Measurements from ENCODE around the gene PNLDC1. TPM values are rescaled to one million over a fixed set of nuclear protein-coding genes. Genes with fewer than 3 reads are reported as not detected.

Gene PNLDC1
- total RNA-seq, 4 donors from 2014 or later: 0.34 TPM; not detected in 3

GRCh38 chr6:159804504-159804903 lies 4.4 kb downstream of the PNLDC1 start:
- TF ChIP-seq CTCF (IDR thresholded peaks at IDR 0.05; ENCODE audit: low read depth): no peak

GRCh38 chr6:159805440-159806020 lies 5.5 kb downstream of the PNLDC1 start:
- no peak for TF ChIP-seq CTCF (IDR thresholded peaks at IDR 0.05; ENCODE audit: low read depth)

- TF ChIP-seq CTCF (IDR thresholded peaks at IDR 0.05; ENCODE audit: low read depth): no peak
Observed at GRCh38 chr6:159806021-159806458, 6.0 kb downstream of the PNLDC1 start.

- TF ChIP-seq CTCF (IDR thresholded peaks at IDR 0.05; ENCODE audit: low read depth): no peak
Observed at GRCh38 chr6:159807150-159807858, 7.2 kb downstream of the PNLDC1 start.

- TF ChIP-seq CTCF (IDR thresholded peaks at IDR 0.05; ENCODE audit: low read depth): no peak
Observed at GRCh38 chr6:159808647-159809046, 8.6 kb downstream of the PNLDC1 start.

GRCh38 chr6:159809149-159809548 lies 9.1 kb downstream of the PNLDC1 start:
- TF ChIP-seq CTCF (IDR thresholded peaks at IDR 0.05; ENCODE audit: low read depth): no peak

GRCh38 chr6:159813781-159814180 lies 13.7 kb downstream of the PNLDC1 start:
- TF ChIP-seq CTCF (IDR thresholded peaks at IDR 0.05; ENCODE audit: low read depth): no peak

Data from subcutaneous adipose tissue (tissue), 4 donors.